Endodermal cell (in vitro differentiated cells): ENCODE results near the gene MAPT. TPM values are rescaled to one million over a fixed set of nuclear protein-coding genes. Genes with fewer than 3 reads are reported as not detected.

Experiments
- DNase-seq: peaks from one replicate; pipeline ENCODE4 v3.0.0-alpha.2; 2017
- H3K27ac ChIP-seq: 2 replicates; pipeline ENCODE4 v1.5.1; 2013; ENCODE audit warnings: mild to moderate bottlenecking, low read depth, low read length, moderate library complexity
- H3K27me3 ChIP-seq: 2 replicates; pipeline ENCODE4 v1.6.1; 2013; ENCODE audit warnings: mild to moderate bottlenecking, low read length, moderate library complexity; ENCODE audit not compliant: insufficient read depth, control insufficient read depth, poor library complexity, severe bottlenecking
- H3K36me3 ChIP-seq: 2 replicates; pipeline ENCODE4 v1.7.0; 2013; ENCODE audit warnings: mild to moderate bottlenecking, low read length, moderate library complexity; ENCODE audit not compliant: control insufficient read depth, insufficient read depth
- H3K4me1 ChIP-seq: one replicate; pipeline ENCODE4 v1.7.0; 2013; ENCODE audit warnings: low read length; ENCODE audit not compliant: control insufficient read depth, insufficient read depth
- H3K4me3 ChIP-seq: 2 replicates; pipeline ENCODE4 v1.5.1; 2013; ENCODE audit warnings: mild to moderate bottlenecking, low read length, moderate library complexity
- H3K9ac ChIP-seq: 2 replicates; pipeline ENCODE4 v1.6.1; 2013; ENCODE audit warnings: mild to moderate bottlenecking, low read length, moderate library complexity; ENCODE audit not compliant: poor library complexity, severe bottlenecking; ENCODE audit errors: extremely low read depth
- H3K9me3 ChIP-seq: 2 replicates; pipeline ENCODE4 v1.6.1; 2013; ENCODE audit warnings: mild to moderate bottlenecking, low read length, moderate library complexity; ENCODE audit not compliant: control insufficient read depth
- H3K27ac Mint-ChIP-seq: 2 replicates; pipeline ENCODE4 v1.8.0; 2020; ENCODE audit warnings: mixed read lengths
- H3K27me3 Mint-ChIP-seq: 2 replicates; pipeline ENCODE4 v1.8.0; 2021; ENCODE audit warnings: mild to moderate bottlenecking, mixed read lengths; ENCODE audit not compliant: insufficient read depth
- H3K36me3 Mint-ChIP-seq: 2 replicates; pipeline ENCODE4 v1.8.0; 2020; ENCODE audit warnings: low read depth, mixed read lengths
- H3K4me1 Mint-ChIP-seq: 2 replicates; pipeline ENCODE4 v1.8.0; 2020; ENCODE audit warnings: mixed read lengths
- H3K4me3 Mint-ChIP-seq: 2 replicates; pipeline ENCODE4 v1.8.0; 2020; ENCODE audit warnings: mild to moderate bottlenecking, moderate library complexity, mixed read lengths
- H3K9me3 Mint-ChIP-seq: 2 replicates; pipeline ENCODE4 v1.8.0; 2020; ENCODE audit warnings: mild to moderate bottlenecking, mixed read lengths
- WGBS, 2 experiments: methylation state at CpG; one replicate each; pipeline versions ENCODE4 v1.1.5 to v1.1.7; 2013; ENCODE audit warnings: missing lambda C conversion rate in 2 of 2, mixed read lengths in 1 of 2; ENCODE audit not compliant: insufficient coverage in 1 of 2, insufficient read length in 1 of 2; 5-methylcytosine and 5-hydroxymethylcytosine counted together
- total RNA-seq, 2 donors: library from RNA; stranded (reverse); fragmentation: NEBNext Ultra II Directional in 1 of 2; extraction: Animal tissue kit (Norgen Biotek cat#: 25700) in 1 of 2; gene quantifications; 2 replicates in 1 of 2; 3 replicates in 1 of 2; pipeline ENCODE4 v1.2.1, GENCODE V29; 2021
- TF ChIP-seq, protein P1 (sequence below): fragments of 200-600 bp; sonication (generic); conservative IDR thresholded peaks from 2 replicates; pipeline ENCODE4 v1.5.0; 2021; ENCODE audit warnings: antibody characterized with exemption, mild to moderate bottlenecking

Gene MAPT
- total RNA-seq, 2 donors from 2014 or later: 0.69 to 0.73 TPM

DNA sequence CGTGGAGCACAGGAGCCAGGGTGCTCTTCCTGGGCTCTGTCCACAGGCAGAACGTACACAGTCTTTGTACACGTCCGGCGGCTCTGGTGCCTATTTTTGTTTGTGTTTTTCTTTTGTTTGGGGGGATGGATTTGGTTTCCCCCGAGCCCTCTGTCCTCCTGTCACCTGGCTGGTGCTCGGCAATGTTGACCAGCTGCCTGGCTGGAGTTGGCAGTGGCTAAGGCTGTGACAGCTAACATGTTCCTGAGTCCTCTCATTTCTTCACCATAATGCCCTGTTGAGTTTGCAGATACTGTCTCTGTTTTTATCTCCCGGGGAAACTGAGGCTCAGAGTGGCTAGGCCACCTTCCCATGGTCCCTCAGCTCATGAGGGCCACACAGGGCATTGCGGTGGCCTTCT lies 25.7 kb downstream of the MAPT start:
- H3K27ac ChIP-seq: no peak overlapping the region
- H3K9me3 Mint-ChIP-seq: no peaks in the 10 kb centered on the region
- H3K27ac Mint-ChIP-seq: no peak overlapping the region
- H3K9me3 ChIP-seq: no peaks in the 10 kb centered on the region
- no peaks in the 10 kb centered on the region for H3K4me1 Mint-ChIP-seq
- no peaks in the 10 kb centered on the region for H3K36me3 ChIP-seq
- H3K27me3 Mint-ChIP-seq: peaks cover 2% of the 10 kb centered on the region
- H3K4me3 ChIP-seq: no peak overlapping the region
- H3K27me3 ChIP-seq: peaks cover 10% of the 10 kb centered on the region
- no peak overlapping the region for H3K4me3 Mint-ChIP-seq
- 90 to 92% methylated on average over 4 to 9 of the region's 9 CpGs for WGBS, 2 experiments
- TF ChIP-seq, protein P1, sequence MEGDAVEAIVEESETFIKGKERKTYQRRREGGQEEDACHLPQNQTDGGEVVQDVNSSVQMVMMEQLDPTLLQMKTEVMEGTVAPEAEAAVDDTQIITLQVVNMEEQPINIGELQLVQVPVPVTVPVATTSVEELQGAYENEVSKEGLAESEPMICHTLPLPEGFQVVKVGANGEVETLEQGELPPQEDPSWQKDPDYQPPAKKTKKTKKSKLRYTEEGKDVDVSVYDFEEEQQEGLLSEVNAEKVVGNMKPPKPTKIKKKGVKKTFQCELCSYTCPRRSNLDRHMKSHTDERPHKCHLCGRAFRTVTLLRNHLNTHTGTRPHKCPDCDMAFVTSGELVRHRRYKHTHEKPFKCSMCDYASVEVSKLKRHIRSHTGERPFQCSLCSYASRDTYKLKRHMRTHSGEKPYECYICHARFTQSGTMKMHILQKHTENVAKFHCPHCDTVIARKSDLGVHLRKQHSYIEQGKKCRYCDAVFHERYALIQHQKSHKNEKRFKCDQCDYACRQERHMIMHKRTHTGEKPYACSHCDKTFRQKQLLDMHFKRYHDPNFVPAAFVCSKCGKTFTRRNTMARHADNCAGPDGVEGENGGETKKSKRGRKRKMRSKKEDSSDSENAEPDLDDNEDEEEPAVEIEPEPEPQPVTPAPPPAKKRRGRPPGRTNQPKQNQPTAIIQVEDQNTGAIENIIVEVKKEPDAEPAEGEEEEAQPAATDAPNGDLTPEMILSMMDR: no peak
- no peaks in the 10 kb centered on the region for H3K36me3 Mint-ChIP-seq
- no peak overlapping the region for H3K9ac ChIP-seq
- H3K4me1 ChIP-seq: no peaks in the 10 kb centered on the region
- DNase-seq: no peak

DNA sequence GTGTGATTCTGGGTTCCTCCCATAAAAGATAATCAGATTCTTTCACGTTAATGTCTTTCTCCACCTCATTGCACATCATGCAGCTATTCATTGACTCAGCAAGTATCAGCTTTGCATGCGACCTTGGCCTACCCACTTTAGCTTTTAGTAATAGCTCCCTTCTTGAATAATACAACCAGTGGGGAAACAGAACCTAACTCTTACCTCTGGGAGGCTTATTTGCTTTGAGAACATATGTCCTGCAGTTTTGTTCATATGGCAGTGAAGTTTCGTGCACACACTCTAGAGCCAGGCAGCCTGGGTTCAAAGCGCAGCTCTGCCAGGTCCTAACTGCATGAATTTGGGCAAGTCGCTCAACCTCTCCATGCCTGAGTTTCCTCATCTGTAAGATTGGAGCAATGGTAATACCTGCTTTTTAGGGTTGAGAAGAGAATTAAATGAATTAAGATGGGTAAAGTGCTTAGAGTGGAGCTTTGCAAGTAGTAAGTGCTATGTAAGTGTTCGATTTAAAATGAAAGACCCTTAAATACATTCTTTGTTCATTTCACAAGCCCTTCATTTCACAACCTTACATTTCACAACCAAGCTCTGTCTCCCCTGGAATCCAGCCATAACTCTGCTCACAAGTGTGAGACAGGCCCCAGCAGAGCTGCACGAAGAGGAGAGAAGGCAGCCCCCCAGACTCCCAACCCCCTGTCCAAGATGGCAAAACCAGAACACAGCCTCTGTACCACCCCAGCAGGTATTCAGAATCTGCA lies 29.3 kb downstream of the MAPT start:
- DNase-seq: no peak
- Mint-ChIP-seq H3K27me3 (peaks cover 2% of the 10 kb centered on the region), H3K9me3 (no peaks in the 10 kb centered on the region), H3K4me3 (no peak overlapping the region), H3K27ac (no peak overlapping the region), H3K36me3 (no peaks in the 10 kb centered on the region), H3K4me1 (no peaks in the 10 kb centered on the region)
- H3K27ac ChIP-seq: no peak overlapping the region
- peaks cover 3% of the 10 kb centered on the region for H3K9me3 ChIP-seq
- no peak overlapping the region for H3K9ac ChIP-seq
- no peaks in the 10 kb centered on the region for H3K4me1 ChIP-seq
- no peaks in the 10 kb centered on the region for H3K36me3 ChIP-seq
- WGBS, 2 experiments: 89% methylated on average over 5 to 6 of the region's 7 CpGs
- TF ChIP-seq, protein P1: no peak
- no peak overlapping the region for H3K4me3 ChIP-seq
- H3K27me3 ChIP-seq: peaks cover 6% of the 10 kb centered on the region

DNA sequence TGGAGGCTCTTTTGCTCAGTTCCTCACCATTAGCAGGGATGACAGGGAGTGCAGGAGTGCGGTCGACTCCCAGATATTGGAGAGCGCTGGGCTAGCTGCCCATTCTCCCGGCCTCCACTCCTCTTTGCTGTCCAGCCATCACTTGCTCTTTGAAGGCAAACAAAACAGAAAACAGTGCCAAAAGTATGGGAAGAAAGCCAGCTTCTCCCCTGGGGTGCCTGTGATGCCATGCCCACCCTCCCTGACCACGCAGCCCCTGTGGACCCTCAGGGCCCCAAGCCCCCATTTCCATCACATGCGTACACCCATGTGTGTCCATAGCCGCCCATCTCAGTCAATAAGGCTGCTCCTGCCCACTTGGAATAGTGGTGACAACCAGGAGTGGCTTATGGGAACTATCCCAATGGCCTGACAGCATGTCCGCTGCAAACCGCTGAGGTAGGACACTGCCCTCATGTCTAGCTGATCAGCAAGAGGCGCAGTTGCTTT lies 30.0 kb downstream of the MAPT start:
- Mint-ChIP-seq H3K9me3 (no peaks in the 10 kb centered on the region), H3K4me3 (no peak overlapping the region), H3K36me3 (no peaks in the 10 kb centered on the region), H3K4me1 (peaks cover under 1% of the 10 kb centered on the region), H3K27ac (no peak overlapping the region), H3K27me3 (peaks cover 2% of the 10 kb centered on the region)
- WGBS, 2 experiments: 90 to 97% methylated on average over 8 to 10 of the region's 10 CpGs
- H3K9me3 ChIP-seq: peaks cover 3% of the 10 kb centered on the region
- no peak overlapping the region for H3K27ac ChIP-seq
- DNase-seq: no peak
- H3K9ac ChIP-seq: no peak overlapping the region
- no peak overlapping the region for H3K4me3 ChIP-seq
- peaks cover 6% of the 10 kb centered on the region for H3K27me3 ChIP-seq
- no peaks in the 10 kb centered on the region for H3K36me3 ChIP-seq
- TF ChIP-seq, protein P1: no peak
- no peaks in the 10 kb centered on the region for H3K4me1 ChIP-seq
